SU-DHL-6 (cell line): ENCODE results near the gene GZMA.

Experiments
- EZH2phosphoT487 ChIP-seq: fragments of 200-600 bp; sonication (generic), shearing (Covaris generic); conservative IDR thresholded peaks from 2 replicates; pipeline ENCODE4 v1.6.1; 2018; ENCODE audit warnings: mild to moderate bottlenecking, antibody characterized with exemption, low read length, moderate library complexity, mixed read lengths
- TF ChIP-seq, protein P1 (sequence below): fragments of 200-600 bp; sonication (generic); IDR thresholded peaks from one replicate; pipeline ENCODE4 v1.5.1; 2017; ENCODE audit warnings: antibody characterized with exemption, mild to moderate bottlenecking, low read length, moderate library complexity; ENCODE audit not compliant: insufficient read depth, poor library complexity, severe bottlenecking

DNA sequence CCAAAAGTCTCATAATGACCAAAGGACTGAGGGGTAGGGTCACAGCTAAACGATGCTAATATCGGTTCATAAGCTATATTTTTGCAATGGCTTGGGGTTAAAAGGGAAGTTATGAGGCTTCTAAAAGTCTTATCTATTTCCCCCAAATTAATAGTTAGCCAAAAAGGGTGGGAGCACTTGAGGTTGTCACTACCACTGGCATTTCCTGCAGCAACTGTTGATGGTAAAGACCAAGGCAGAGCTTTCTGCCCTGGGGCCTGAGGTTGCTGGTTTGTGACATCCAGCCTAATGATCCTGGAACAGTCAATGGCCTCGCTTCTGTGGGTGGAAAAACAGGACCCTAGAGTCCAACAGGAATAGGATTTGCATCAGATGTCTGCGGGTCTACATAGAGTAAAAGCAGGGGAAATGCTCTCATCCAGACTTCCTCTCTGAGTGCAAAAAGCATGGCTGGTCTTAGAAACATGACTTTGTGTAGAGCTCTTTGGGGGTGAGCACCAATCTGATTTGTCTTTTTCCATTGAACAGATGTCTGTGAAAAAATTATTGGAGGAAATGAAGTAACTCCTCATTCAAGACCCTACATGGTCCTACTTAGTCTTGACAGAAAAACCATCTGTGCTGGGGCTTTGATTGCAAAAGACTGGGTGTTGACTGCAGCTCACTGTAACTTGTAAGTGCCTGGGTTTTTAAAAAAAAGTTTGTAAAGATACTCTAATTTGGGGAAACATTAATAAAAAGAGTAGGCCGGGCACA lies 2.7 kb downstream of the GZMA start:
- TF ChIP-seq, protein P1, sequence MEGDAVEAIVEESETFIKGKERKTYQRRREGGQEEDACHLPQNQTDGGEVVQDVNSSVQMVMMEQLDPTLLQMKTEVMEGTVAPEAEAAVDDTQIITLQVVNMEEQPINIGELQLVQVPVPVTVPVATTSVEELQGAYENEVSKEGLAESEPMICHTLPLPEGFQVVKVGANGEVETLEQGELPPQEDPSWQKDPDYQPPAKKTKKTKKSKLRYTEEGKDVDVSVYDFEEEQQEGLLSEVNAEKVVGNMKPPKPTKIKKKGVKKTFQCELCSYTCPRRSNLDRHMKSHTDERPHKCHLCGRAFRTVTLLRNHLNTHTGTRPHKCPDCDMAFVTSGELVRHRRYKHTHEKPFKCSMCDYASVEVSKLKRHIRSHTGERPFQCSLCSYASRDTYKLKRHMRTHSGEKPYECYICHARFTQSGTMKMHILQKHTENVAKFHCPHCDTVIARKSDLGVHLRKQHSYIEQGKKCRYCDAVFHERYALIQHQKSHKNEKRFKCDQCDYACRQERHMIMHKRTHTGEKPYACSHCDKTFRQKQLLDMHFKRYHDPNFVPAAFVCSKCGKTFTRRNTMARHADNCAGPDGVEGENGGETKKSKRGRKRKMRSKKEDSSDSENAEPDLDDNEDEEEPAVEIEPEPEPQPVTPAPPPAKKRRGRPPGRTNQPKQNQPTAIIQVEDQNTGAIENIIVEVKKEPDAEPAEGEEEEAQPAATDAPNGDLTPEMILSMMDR, result no peak
- TF ChIP-seq EZH2phosphoT487, result no peak
